ENCODE measurements around the gene PIK3CA.

DNA sequence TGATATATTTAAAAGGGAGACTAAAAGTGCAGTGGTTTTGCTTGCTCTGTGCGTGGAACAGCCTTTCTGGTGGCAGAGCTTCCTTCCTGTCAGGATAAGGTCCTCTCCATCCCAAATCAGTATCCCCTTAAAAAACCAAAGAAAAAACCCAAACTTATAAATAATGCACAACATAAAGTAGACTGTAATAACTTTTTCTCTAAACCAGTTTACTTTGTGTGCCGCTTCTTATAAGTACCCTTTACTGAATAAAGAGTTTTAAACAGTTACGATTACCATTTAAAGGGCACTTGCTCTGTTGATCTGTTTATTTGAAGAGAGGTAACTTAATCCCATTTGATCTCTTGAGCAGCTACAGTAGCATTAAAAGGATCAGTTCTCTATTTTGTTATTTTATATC, 2.5 kb downstream of the PIK3CA start:
- TF ChIP-seq, protein P1, sequence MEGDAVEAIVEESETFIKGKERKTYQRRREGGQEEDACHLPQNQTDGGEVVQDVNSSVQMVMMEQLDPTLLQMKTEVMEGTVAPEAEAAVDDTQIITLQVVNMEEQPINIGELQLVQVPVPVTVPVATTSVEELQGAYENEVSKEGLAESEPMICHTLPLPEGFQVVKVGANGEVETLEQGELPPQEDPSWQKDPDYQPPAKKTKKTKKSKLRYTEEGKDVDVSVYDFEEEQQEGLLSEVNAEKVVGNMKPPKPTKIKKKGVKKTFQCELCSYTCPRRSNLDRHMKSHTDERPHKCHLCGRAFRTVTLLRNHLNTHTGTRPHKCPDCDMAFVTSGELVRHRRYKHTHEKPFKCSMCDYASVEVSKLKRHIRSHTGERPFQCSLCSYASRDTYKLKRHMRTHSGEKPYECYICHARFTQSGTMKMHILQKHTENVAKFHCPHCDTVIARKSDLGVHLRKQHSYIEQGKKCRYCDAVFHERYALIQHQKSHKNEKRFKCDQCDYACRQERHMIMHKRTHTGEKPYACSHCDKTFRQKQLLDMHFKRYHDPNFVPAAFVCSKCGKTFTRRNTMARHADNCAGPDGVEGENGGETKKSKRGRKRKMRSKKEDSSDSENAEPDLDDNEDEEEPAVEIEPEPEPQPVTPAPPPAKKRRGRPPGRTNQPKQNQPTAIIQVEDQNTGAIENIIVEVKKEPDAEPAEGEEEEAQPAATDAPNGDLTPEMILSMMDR (IDR thresholded peaks at IDR 0.05; ENCODE audit: low read length), result no peak
- TF ChIP-seq EZH2 (optimal IDR thresholded peaks at IDR 0.05; ENCODE audit: low read depth, low read length) (no peak), EZH2phosphoT487 (IDR thresholded peaks at IDR 0.05; ENCODE audit: low read length) (no peak)
